ENCODE results near the gene SPIB.

DNA sequence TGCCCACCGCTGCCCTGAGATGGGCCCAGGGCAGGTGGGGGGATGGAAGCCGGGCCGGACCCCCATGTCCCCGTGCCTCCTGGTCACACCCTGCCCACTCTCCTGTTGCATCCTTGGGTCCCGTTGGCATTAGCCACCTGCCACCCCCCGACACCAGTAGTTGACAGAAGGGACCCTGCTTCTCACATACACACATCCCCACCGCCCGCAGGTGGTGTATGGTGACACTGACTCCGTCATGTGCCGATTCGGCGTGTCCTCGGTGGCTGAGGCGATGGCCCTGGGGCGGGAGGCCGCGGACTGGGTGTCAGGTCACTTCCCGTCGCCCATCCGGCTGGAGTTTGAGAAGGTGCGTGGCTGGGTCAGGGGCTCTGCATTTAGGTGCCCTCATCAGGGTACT, 5.2 kb upstream of the SPIB start:
- TF ChIP-seq, protein P1, sequence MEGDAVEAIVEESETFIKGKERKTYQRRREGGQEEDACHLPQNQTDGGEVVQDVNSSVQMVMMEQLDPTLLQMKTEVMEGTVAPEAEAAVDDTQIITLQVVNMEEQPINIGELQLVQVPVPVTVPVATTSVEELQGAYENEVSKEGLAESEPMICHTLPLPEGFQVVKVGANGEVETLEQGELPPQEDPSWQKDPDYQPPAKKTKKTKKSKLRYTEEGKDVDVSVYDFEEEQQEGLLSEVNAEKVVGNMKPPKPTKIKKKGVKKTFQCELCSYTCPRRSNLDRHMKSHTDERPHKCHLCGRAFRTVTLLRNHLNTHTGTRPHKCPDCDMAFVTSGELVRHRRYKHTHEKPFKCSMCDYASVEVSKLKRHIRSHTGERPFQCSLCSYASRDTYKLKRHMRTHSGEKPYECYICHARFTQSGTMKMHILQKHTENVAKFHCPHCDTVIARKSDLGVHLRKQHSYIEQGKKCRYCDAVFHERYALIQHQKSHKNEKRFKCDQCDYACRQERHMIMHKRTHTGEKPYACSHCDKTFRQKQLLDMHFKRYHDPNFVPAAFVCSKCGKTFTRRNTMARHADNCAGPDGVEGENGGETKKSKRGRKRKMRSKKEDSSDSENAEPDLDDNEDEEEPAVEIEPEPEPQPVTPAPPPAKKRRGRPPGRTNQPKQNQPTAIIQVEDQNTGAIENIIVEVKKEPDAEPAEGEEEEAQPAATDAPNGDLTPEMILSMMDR (conservative IDR thresholded peaks at IDR 0.05; ENCODE audit: low read length): no peak
- no peak for TF ChIP-seq EZH2phosphoT487 (IDR thresholded peaks at IDR 0.05; ENCODE audit: borderline replicate concordance)

Data from Loucy (cell line).